ENCODE results near the gene SKAP1.

The SKAP1 gene

GRCh38 chr17:48213797-48214196 is 216.2 kb downstream of the SKAP1 start:
- H3F3A ChIP-seq (ENCODE audit: insufficient read depth), result no peaks in the 10 kb centered on the region
- H3K79me2 ChIP-seq (ENCODE audit: insufficient read depth, low read length), result no peaks in the 10 kb centered on the region
- no peaks in the 10 kb centered on the region for H3K36me3 ChIP-seq (ENCODE audit: low read length)
- no peak overlapping the region for H3K4me2 ChIP-seq (ENCODE audit: low read depth, low read length, poor library complexity, severe bottlenecking)
- H3K9ac ChIP-seq (ENCODE audit: low read length), result no peak overlapping the region
- H3K9me3 ChIP-seq (ENCODE audit: insufficient read depth, low read length), result no peaks in the 10 kb centered on the region
- no peaks in the 10 kb centered on the region for H3K9me2 ChIP-seq (replicated peaks; ENCODE audit: insufficient read depth, low read length)
- no peaks in the 10 kb centered on the region for H4K20me1 ChIP-seq (ENCODE audit: low read depth, low read length)
- H2AFZ ChIP-seq (ENCODE audit: low read depth, low read length, severe bottlenecking), result no peak overlapping the region
- no peaks in the 10 kb centered on the region; the same call in 1 of the 2 replicates for H3K27me3 ChIP-seq (ENCODE audit: low read length)
- H3K4me3 ChIP-seq (ENCODE audit: insufficient read depth, low read length, poor library complexity, severe bottlenecking), result no peak overlapping the region
- TF ChIP-seq CTCF (IDR thresholded peaks at IDR 0.05; ENCODE audit: insufficient read depth, low read length, poor library complexity, severe bottlenecking) (no peak), EZH2phosphoT487 (conservative IDR thresholded peaks at IDR 0.05; ENCODE audit: low read length) (no peak)
- H3K27ac ChIP-seq (ENCODE audit: low read depth, low read length), result no peak overlapping the region

- H3F3A ChIP-seq (ENCODE audit: insufficient read depth), result no peaks in the 10 kb centered on the region
- no peak overlapping the region for H3K27ac ChIP-seq (ENCODE audit: low read depth, low read length)
- H3K4me2 ChIP-seq (ENCODE audit: low read depth, low read length, poor library complexity, severe bottlenecking), result no peak overlapping the region
- H3K79me2 ChIP-seq (ENCODE audit: insufficient read depth, low read length), result no peaks in the 10 kb centered on the region
- no peak overlapping the region for H2AFZ ChIP-seq (ENCODE audit: low read depth, low read length, severe bottlenecking)
- H3K27me3 ChIP-seq (ENCODE audit: low read length), result no peaks in the 10 kb centered on the region; the same call in 1 of the 2 replicates
- no peaks in the 10 kb centered on the region for H4K20me1 ChIP-seq (ENCODE audit: low read depth, low read length)
- H3K36me3 ChIP-seq (ENCODE audit: low read length), result no peaks in the 10 kb centered on the region
- no peak overlapping the region for H3K4me3 ChIP-seq (ENCODE audit: insufficient read depth, low read length, poor library complexity, severe bottlenecking)
- H3K9me2 ChIP-seq (replicated peaks; ENCODE audit: insufficient read depth, low read length), result no peaks in the 10 kb centered on the region
- no peak overlapping the region for H3K9ac ChIP-seq (ENCODE audit: low read length)
- H3K9me3 ChIP-seq (ENCODE audit: insufficient read depth, low read length), result no peaks in the 10 kb centered on the region
- TF ChIP-seq CTCF (IDR thresholded peaks at IDR 0.05; ENCODE audit: insufficient read depth, low read length, poor library complexity, severe bottlenecking) (no peak), EZH2phosphoT487 (conservative IDR thresholded peaks at IDR 0.05; ENCODE audit: low read length) (no peak)
Measured at GRCh38 chr17:48211787-48212186, 218.2 kb downstream of the SKAP1 start.

GRCh38 chr17:48211011-48211410 is 219.0 kb downstream of the SKAP1 start:
- H3K79me2 ChIP-seq (ENCODE audit: insufficient read depth, low read length), result no peaks in the 10 kb centered on the region
- H3K4me2 ChIP-seq (ENCODE audit: low read depth, low read length, poor library complexity, severe bottlenecking), result no peak overlapping the region
- H3F3A ChIP-seq (ENCODE audit: insufficient read depth), result no peaks in the 10 kb centered on the region
- H3K4me3 ChIP-seq (ENCODE audit: insufficient read depth, low read length, poor library complexity, severe bottlenecking), result no peak overlapping the region
- H3K27me3 ChIP-seq (ENCODE audit: low read length), result no peaks in the 10 kb centered on the region; the same call in 1 of the 2 replicates
- no peaks in the 10 kb centered on the region for H3K9me3 ChIP-seq (ENCODE audit: insufficient read depth, low read length)
- no peak overlapping the region for H3K27ac ChIP-seq (ENCODE audit: low read depth, low read length)
- no peak overlapping the region for H3K9ac ChIP-seq (ENCODE audit: low read length)
- H3K36me3 ChIP-seq (ENCODE audit: low read length), result no peaks in the 10 kb centered on the region
- no peak overlapping the region for H2AFZ ChIP-seq (ENCODE audit: low read depth, low read length, severe bottlenecking)
- H4K20me1 ChIP-seq (ENCODE audit: low read depth, low read length), result no peaks in the 10 kb centered on the region
- H3K9me2 ChIP-seq (replicated peaks; ENCODE audit: insufficient read depth, low read length), result no peaks in the 10 kb centered on the region
- no peak for TF ChIP-seq CTCF (IDR thresholded peaks at IDR 0.05; ENCODE audit: insufficient read depth, low read length, poor library complexity, severe bottlenecking)
- TF ChIP-seq EZH2phosphoT487 (conservative IDR thresholded peaks at IDR 0.05; ENCODE audit: low read length), result no peak

All from SU-DHL-6 (cell line).